ENCODE measurements around the gene RFX2.

Gene RFX2

GRCh38 chr19:6133231-6133630 is 22.9 kb upstream of the RFX2 start:
- no peak for DNase-seq (ENCODE audit: extremely low spot score)
- TF ChIP-seq CTCF (IDR thresholded peaks at IDR 0.05; ENCODE audit: control extremely low read depth, extremely low read depth, low read depth, missing control alignments) = no peak
- ChIA-PET CTCF (no interaction called here), POLR2A (no interaction called here)

- CTCF ChIA-PET = no interaction called here
- TF ChIP-seq CTCF (IDR thresholded peaks at IDR 0.05; ENCODE audit: control extremely low read depth, extremely low read depth, low read depth, missing control alignments) = no peak
- POLR2A ChIA-PET = no interaction called here
- no peak for DNase-seq (ENCODE audit: extremely low spot score)
These were observed 22.2 kb upstream of the RFX2 start for GRCh38 chr19:6132482-6132881.

GRCh38 chr19:6127716-6128335 is 17.5 kb upstream of the RFX2 start:
- no peak for TF ChIP-seq CTCF (IDR thresholded peaks at IDR 0.05; ENCODE audit: control extremely low read depth, extremely low read depth, low read depth, missing control alignments)
- CTCF ChIA-PET = interaction anchor here (0.9 to 5.2 kb wide), 12 partner anchors 11 to 736 kb away, joined by 3 to 103 read pairs (median 19); partner anchors contain the start of gene NRTN
- POLR2A ChIA-PET = no interaction called here
- no peak for DNase-seq (ENCODE audit: extremely low spot score)

GRCh38 chr19:6126335-6126974 is 16.2 kb upstream of the RFX2 start:
- peak; percentile 60 for DNase-seq (ENCODE audit: extremely low spot score)
- CTCF ChIA-PET = interaction anchor here (0.6 to 5.2 kb wide), 61 partner anchors 8 to 878 kb away, joined by 3 to 103 read pairs (median 4); partner anchors contain the start of genes ACSBG2, NRTN and TUBB4A
- POLR2A ChIA-PET = interaction anchor here (0.5 kb wide), 1 partner anchor 16 kb away, joined by 3 read pairs; no protein-coding TSS in a partner anchor
- TF ChIP-seq CTCF (IDR thresholded peaks at IDR 0.05; ENCODE audit: control extremely low read depth, extremely low read depth, low read depth, missing control alignments) = peak; percentile 65

- POLR2A ChIA-PET = interaction anchor here (0.5 to 1.0 kb wide), 3 partner anchors 15 to 298 kb away, joined by 3 read pairs; no protein-coding TSS in a partner anchor
- peak; percentile 85 for TF ChIP-seq CTCF (IDR thresholded peaks at IDR 0.05; ENCODE audit: control extremely low read depth, extremely low read depth, low read depth, missing control alignments)
- CTCF ChIA-PET = interaction anchor here (0.7 to 5.2 kb wide), 59 partner anchors 9 to 743 kb away, joined by 3 to 103 read pairs (median 4); partner anchors contain the start of genes ACSBG2 and TUBB4A
- DNase-seq (ENCODE audit: extremely low spot score) = peak; percentile 69
These were observed 15.3 kb upstream of the RFX2 start for GRCh38 chr19:6125571-6125989.

GRCh38 chr19:6119031-6119430 is 8.7 kb upstream of the RFX2 start:
- no peak for DNase-seq (ENCODE audit: extremely low spot score)
- ChIA-PET POLR2A (no interaction called here), CTCF (interaction anchor here (7.7 kb wide), 1 partner anchor 71 kb away, joined by 41 read pairs; no protein-coding TSS in a partner anchor)
- no peak for TF ChIP-seq CTCF (IDR thresholded peaks at IDR 0.05; ENCODE audit: control extremely low read depth, extremely low read depth, low read depth, missing control alignments)

Measured in GM10248 (cell line).